Kidney glomerular epithelial cell (primary cell): ENCODE measurements around the gene OXT.

ENCODE experiments used
- DNase-seq: peaks from one replicate; lab custom pipeline; 2025; lab: John Stamatoyannopoulos, UW

OXT gene

DNA sequence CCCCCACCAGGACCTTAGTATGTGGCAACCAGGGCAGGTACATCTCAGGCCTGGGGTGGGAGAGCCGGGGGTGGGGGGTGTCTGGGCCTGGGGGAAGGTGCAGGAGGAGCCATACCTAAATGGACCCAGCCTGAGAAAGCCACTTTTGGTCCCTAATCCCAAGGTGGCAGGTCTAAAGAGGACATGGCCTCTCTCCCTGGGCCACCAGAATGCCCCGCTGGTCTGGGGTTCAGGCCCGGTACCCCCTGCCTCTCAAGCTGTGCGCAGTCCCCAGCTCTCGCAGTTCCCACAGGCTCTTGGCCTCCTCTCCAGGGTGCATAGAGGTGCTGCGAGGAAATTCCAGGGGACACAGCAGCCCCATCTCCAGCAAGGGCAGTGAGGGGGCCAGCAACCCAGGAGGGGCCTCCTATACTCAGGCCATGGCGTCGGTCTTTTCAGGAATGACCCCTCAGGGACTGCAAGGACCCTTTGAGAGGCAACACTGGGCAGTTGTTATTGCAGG, 14.2 kb downstream of the OXT start:
- no peak for DNase-seq

DNA sequence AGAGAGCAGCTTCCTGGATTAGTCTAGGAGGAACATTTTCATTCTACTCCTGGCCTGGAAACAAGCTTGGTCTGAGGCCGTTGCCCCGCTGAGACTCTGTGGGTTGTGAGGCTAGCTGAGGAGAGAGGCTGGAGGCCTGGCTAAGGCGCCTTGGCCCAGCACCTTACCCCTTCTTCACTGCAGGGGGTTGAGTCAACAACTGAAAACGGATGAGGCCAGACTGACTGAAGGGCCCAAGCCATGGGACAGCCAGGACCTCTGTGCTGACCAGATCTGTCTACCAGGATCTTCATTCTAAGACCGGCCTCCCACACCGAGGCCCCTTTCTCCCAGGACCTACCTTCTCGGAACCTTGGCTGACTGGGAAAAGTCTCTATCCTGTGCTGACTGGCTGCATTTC, 16.6 kb downstream of the OXT start:
- DNase-seq = no peak

DNA sequence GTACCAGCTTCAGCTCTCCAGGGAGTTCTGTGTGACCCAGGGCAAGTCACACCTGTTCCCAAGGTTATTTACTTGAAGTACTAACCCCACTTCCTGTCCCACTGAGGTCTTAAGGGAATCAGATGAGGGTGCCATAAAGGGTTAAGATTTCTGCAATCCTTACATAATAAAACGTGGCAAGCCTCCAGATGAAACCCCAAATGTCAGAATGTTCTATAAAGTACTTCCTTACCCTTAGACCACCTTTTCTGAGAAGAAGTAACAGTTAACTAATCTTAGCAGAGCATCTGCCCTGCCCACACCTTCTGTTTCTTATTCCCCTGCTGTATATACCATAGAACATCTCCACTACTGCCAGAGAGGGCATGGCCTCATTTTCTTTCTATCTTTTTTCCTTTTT, 19.1 kb downstream of the OXT start:
- no peak for DNase-seq

DNA sequence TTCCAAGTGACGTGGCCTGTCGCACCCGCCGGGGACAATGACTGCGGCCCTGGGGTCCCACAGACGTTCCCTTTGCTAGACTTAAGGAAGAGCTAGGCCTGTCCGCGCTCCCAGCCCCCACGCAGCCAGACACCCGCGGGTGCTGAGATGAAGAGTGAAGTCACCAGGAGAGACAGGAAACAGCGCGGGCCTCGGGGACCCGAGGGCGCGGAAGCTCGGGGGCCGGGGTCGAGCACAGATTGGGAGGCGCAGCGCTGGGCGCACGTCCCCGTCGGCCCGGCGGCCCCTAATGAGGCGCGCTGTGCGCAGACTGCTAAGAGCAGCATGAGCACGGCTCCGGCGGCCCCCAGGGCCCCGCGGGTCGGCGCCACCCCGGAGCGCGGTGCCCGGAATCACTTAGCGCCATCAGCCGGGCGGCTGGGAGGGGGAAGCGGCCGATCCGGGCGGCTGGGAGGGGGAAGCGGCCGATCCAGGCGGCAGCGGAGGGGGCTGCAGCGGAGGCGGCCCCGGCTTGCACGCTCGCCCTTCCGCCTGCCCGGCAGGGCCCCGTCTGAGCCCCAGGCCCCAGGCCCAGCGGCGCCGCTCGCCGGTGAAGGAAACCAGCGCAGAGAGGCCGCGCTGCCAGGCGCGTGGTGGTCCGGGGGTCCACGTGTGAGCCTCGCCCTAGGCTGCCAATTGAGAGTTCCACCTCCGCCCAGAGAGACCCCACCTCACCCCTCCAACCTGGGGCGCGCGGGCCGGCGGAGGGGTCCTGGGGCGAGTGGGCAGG, 21.4 kb downstream of the OXT start:
- DNase-seq = no peak

DNA sequence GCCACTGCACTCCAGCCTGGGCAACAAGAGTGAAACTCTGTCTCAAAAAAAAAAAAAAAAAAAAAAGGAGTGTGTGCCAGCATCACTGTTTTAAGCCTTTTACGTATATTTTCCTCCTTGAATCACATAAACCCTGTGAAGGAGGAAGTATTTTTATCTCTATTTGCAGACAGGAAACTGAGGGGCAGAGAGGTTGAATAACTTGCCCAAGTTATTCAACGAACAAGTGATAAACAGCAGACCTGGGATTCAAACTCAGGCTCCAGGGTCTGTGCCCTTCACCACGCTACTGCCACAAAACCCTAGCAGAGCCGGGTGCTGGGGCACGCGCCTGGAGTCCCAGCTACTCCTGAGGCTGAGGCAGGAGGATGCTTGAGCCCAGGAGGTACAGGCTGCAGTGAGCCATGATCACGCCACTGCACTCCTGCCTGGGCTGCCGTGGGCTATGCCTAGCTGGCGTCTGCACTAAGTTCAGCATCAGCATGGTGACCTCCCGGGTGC, 22.5 kb downstream of the OXT start:
- no peak for DNase-seq

DNA sequence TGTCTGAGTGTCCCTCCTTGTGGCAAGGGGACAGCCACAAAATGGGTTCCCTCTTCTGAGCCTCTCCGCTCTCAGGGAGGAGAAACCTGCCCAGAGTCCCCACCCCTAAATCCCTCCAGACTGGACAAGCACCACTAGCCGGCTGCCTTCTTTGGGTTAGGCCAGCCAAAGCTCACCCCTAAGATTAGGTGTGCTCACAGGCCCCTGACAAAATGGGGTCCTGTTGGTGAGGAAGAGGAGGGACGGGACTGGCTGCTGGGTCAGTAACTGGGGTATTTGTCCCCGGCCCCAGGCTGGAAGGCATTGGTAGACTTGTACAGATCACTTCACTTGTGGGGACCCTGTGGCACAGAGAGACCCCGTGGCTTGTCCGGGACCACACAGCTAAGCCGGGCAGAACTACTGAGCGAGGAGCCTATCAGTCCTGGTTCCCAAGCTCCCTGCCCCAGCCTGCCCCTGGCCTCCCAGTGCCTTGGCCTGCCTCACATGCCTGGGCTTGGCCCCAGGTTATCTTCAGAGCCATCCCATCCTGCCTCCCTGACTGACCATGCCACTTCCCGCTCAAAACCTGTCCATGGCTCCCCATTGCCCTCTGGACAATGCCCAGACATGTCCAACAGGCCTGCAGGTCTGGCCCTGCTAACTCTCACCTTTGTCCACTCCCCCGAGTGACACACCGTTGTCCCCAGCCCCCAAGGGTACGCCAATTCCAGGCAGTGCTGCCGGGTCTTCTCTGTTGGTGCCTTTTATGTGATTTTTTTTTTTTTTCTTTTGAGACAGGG, 23.6 kb downstream of the OXT start:
- DNase-seq = no peak

DNA sequence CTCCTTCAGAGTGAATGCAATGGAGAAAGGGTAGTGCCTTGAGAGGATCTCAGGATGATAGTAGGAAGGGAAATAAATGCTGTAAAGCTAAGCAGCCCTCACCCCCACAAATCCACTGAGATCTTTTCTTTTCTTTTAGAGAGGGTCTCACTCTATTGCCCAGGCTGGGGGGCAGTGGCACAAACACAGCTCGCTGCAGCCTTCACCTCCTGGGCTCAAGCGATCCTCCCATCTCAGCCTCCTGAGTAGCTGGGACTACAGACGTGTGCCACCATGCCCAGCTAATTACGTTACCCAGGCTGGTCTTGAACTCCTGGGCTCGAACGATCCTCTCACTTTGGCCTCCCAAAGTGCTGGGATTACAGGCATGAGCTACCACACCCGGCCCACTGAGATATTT, 29.1 kb downstream of the OXT start:
- no peak for DNase-seq

DNA sequence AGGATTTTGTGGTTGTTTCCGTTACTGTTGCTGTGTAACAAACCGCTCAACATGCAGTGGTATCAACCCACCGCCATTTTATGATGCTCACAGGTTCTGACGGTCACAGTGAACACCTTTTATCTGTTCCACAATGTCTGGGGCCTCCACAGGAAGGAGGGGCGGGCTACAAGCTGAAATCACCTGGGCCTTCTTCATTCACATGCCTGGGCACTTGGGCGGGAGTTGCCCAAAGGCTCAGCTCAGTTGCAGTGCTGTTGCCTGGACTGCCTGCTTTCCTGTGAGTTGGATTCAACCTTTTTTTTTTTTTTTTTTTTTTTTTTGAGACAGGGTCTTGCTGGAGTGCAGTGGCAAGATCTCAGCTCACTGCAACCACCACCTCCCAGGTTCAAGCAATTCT, 29.8 kb downstream of the OXT start:
- no peak for DNase-seq

DNA sequence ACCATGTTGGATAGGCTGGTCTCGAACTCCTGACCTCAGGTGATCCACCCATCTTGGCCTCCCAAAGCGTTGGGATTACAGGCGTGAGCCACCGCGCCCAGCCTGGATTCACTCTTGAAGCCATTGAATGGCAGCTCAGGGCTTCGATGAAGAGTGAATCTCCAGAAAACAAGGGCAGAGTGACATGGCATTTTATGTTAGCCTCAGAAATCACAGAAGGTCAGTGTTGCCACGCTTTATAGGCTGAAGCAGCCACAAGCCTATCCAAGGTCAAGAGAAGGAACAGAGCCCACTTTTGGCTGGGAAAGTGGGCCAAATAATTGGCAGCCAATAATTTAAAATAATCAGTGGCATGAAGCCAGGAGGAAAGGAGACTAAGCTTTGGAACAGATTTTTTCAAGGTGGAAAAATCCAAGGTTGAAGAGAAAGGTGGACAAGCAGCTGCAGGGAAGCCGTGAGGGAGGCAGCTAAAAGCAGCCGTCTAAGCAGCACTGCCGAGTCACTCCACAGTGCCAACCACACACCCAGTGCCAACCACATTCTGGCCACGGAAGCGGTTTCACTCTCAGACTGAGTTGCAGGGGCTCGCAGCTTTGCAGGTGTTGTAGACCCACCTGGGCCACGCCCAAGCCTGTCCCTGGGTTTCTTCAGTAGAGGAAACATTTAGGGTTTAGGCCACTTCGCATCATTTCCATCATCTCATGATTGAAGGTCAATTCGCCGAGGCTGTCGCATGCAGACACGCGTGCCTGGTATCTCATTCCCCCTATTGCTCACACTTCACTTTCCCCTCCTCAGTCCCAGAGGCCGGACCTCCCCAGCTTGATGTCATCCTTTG, 30.5 kb downstream of the OXT start:
- no peak for DNase-seq

DNA sequence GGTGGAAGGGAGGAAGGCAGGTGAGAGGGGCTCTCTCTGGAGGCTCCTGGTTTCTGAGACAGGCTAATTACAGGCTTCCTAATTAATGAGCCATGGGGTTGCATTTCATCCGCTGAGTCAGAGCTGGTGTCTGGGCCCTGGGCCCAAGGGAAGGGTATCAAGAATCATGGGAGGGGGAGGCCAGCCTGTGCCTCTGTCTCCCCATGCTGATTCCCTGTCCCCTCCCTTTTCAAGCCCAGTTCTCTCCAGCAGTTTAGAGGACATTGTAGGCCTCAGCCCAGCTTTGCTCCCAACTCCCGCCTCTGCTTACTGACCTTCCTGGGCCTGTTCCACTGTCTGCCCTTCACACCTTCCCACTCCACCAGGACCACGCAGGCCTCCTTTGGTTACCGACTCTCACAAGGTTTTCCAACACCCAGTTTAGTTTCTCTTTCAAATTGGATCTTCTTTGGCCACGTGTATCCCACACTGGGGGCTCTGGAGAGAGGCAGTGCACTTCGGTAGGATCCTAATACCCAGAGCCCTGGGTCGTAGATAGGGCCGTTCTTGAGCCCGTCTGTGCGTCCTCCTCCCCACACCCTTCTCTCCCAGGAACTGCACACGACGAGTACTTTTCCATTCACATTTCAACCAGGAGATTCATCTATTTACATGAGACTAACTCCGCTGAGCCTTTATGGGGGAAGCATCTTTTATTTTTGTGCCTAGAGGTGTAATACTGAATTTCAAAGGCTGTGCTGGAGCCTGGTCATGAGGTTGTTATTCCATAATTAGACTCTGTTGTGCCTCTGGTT, 31.4 kb downstream of the OXT start:
- DNase-seq = no peak

DNA sequence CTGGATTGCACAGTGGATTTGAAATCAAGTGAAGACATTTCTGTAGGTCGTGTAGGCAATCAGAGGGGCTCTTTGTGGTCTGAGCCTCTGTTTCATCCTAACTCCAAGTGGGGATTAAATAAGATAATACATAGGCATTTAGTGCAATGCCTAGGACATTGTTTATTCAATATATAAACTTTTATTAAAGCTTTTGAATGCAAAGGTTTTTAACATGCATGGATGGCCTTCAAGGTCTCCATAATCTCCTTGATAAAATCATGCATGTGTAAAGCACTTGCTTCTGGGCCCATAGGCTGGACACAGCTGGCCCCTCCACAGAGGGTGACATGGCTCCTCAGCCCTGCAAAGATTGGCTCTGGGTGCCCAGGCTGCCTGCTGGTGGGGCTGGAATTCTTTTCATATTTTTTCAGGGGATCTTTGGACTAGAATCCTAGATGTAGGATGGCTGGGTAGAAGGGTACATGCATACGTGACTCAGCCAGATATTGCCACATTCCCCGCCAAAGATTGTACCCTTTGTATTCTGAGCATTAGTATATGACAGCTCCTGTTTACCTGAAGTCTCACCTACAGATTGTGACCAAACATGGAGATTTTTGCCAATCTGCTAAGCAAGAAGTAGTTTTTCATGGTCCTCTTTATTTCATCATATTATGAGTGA, 32.1 kb downstream of the OXT start:
- DNase-seq = no peak

DNA sequence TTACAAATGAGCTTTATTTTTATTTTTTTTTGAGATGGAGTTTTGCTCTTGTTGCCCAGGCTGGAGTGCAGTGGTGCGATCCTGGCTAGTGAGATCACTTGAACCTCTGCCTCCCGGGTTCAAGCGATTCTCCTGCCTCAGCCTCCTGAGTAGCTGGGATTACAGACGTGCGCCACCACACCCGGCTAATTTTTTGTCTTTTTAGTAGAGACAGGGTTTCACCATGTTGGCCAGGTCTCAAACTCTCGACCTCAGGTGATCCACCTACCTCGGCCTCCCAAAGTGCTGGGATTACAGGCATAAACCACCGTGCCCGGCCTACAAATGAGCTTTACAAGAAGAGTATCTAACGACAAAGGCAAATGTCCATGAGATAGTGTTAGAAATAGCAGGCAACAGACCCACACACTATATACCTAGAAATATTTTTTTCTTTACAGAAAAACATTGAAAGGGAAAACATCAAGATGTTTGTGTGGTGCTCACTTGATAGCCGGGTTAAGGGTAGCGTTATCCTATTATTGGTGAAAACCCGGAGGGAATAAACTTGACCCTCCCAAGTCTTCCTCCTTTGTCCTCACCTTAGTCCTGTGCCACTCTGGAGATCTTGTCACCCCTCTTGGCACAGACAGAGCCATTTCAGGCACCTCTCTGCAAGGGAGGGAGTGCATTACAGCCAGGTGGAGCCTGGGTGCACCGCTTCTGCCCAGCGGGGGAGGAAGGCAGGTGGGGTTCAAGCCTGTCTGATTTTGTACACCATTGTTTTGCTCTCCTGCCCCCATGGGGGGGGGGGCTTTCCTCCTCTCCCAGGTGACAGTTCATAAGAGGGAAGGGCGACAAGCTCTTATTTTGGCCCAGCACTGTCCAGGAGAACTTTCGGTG, 34.1 kb downstream of the OXT start:
- DNase-seq = no peak

DNA sequence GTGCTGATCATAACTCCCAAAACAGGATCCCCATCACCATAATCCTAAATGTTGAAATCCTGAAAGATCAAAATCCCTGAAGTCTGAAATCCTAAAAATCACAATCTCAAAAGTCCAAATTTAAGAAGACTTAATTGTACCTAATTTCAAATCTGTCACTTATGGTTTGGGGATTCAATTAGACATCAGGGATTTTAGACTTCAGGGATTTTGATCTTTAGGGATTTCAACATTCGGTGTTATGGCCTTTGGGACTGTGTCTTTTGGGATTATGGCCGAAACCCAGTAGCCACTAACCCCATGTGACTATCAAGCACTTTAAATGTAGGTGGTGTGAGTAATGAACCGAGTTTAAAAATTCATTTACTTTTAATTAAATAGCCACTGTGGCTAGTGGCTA, 34.8 kb downstream of the OXT start:
- no peak for DNase-seq

DNA sequence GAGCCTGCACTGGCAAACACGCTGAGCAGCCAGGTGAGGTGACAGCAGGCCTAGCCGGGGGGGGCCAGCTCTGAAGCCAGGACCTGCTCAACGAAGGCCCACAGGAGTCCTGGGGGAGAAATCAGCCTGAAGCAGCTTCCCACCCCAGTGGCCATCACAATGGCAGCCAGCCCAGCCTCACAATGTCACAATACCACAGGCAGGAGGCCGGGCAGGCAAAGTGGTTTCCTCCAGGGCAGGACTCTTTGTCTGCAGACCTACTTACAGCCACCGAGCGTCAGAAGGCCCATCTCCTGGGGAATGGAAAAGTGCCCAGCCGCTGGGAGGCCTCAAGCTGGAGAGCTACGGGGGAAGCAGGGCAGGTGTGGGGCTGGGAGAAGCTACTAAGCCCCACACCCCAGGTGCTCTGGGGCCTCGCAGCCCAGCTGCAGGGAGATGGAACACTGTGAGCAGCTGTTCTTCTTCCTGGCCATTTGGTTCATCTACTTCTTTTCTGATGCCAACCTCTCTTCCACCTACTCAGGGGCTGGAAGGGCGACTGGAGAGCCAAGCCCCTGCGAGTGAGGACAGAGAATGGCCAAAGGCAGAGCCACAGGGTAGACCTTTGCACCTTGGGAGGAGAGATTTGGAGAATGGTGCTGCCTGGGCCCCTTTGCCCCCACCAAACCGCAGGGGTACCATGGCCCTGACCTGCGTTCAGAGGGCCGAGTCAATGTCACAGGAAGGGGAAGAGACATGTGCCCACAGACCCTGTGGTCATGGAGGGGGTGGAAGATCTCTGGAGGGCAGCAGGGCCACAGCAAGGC, 35.4 kb downstream of the OXT start:
- no peak for DNase-seq

DNA sequence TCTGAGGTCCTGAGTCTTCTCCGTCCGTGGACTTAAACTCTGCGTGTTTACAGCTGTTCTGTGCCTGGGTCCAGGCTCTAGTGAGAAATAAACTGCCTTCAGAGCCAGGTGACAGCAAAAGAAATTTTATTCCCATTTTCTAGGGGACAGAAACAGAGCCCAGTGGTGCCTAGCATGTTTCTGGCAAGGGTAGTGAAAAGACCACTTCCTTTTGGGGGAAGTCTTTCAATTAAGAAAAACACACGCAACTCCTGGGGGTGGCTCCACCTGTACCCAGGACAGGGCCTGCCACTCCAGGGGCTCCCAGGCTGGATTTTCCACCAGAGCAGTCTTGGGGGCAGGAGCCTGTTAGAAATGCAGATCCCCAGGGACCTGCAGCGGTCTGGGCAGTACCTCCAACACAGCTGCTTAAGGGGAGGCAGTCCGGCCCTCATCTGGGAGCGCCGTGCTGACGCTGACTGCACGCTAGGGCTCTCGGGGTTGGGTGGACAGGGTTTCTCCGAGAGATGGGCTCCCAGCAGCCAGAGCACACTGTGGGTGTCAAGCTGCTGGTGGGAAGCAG, 36.1 kb downstream of the OXT start:
- no peak for DNase-seq

DNA sequence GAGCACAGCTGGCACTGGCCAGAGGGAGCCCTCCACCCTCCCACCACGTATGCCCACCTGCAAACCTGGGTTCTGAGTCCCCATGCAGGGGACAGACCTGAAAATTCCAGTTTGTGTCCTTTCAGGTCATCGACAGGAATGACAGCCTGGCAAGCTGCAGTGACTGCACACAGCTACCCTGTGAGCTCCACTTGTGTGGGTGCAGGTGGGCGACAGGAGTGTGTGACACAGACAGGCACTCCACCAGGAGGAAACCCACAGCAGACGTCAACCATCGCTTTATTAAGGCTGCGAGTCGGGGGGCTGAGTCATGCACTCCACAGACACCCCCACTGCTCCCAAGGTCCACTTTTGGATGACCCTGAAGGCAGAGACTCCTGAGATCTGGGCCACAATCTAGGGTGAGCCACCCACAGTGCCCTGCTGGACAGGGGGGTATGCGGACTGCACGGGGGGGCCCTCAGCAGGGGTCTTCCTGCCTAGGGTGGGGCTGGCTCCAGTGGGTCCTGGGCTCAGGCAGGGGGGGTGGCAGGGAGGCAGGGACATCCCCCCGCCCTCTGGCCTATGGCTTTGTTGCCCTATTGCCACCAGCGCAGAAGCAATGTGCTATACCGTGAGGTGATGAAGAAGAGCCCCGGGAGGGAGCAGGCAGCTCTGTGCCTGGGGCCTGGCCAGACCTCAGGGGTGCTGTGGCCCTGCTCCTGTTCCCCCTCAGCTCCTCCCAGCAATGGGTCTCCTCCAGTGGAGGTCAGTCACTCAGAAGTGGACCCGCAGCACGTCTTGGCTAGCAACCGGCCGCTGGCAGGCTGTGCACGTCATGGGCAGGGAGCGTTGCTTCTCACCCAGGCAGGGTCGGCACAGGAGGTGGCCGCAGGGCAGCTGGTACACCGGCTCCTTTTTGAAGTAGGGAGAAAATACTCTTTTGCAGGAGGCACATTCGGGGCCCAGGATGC, 38.2 kb downstream of the OXT start:
- no peak for DNase-seq

DNA sequence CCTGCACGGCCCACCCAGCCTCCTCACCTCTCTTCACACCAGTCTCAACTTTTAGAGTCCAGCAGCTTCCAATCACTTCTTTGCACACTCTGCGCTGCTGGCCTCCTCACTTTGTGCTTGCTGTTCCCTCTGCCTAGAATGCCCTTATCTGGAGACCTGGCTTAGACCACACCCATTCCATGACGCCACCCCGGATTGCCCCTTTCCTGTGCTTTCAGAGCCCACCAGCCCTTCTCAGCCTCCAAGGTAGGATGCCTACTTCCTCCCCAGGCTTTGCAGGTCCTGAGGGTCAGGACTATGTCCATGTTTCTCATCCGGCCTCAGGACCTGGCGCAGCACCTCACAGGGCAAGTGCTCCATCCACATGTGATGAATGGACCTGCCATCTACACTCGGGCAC, 40.1 kb downstream of the OXT start:
- DNase-seq = no peak

DNA sequence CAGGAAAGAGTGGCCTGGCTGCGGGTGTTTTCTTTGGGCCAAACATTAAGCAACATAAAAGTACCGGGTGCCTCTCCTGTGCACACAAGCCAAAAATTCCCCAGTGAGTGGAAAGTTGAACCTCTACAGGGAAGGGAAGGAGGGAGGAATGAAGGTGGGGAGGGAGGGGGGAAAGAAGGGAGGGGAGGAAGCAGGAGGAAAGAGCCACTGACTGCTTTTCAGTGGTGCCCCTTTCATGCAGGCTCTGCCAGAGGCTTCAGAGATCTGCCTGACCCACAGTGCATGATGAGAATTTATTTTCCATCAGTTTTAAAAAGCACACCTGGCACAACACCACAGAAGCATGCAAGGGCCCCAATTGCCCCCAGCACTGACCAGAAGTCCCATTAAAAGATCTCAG, 40.6 kb downstream of the OXT start:
- no peak for DNase-seq
